Activated naive CD4-positive, alpha-beta T cell treated with Interleukin-2 at 50 U/mL for 16 hours (primary cell): ENCODE data around the gene TAF7L.

Source experiments
- DNase-seq: peaks from one replicate; pipeline ENCODE4 v3.0.0-alpha.2; 2020

The TAF7L gene

DNA sequence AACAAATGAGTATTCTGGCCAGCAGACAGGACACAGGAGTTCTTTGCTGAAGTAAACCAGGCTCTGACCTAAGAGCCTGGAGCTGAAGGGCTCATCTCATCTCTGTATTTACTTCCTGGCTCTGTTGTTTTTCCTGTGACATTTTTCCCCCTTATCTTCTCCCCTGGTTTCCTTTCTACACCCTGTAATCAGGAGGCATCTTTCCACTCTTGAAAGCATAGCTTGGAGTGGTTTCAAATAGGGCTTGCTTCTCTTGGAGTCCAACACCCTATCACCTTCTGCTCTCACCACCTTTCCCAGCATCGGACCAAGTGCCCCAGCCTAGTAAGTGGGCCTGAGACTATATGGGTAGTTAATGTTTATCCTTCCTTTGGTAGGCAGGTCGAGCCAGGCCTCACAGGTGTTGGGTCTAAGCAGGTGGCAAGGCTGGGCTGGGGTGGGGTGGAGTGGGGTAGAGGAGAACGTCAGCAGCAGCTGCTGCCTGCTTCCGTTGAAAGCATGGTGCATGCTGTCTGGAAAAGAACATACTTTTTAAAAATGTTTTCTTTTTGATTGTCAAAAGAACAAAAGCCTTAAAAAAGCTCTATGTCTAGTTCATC lies 70.4 kb downstream of the TAF7L start:
- DNase-seq: no peak

DNA sequence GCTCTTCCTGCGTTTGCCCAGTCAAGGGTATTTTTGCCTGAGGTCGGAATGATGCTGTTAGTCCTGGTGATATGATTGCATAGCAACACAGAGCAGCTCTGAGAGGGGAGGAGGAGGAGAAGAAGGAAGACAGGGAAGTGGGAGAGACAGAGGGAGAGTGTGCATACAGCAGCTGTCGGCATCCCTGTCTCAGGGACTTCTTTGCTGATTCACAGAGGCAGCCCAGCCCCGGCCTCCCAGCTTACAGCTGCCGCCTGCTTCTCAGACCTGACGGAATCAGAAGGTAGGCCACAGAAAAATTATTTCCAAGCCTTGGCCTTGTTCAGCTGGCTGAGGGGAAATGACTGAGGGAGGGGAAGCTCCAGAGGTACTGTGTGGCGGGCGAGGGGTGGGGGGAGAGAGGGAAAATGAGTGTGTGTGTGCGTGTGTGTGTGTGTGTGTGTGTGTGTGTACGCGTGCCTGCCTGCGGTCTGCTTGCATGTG lies 71.2 kb downstream of the TAF7L start:
- peak; percentile 20 for DNase-seq

DNA sequence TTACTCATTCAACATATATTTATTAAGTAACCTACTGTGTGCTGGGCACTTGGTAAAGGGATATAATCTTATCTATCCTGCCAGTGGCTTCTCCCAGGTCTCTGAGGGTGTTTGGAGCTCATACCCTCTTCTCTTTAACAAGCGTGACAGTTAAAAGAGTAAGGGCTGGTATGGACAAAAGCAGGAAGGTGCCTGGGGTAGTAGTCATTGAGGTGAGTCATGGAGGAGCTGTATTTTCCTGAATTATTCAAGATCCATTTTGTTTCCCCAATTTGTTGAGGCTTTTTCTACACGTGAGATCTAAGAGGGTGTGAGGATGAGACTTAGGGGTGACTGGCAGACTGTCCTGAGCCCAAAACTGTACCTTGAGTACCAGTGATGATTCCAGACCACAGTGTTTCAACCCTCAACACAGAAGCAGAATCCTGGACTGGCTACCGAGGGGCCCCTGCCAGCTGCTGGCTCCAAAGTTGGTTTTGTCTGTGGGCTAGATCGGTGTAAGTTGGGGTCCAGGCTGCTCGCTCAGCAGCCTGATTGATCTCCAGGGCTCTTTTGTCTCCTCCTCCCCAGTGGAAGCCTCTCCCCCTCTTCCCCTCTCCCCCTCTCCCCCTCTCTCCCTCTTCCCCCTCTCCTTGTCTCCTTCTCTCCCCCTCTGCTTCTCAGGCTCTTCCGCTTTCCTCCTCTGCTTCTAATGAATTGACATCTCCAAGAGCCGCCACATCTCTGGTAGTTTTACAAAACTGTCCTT lies 71.8 kb downstream of the TAF7L start, which contains the start of gene DRP2:
Gene DRP2, plus strand, starts transcription at position 671 of the 748 bp plus-strand sequence. CDS start 11,862 bp downstream, outside the sequence.
- DNase-seq: no peak
